Stimulated activated memory B cell treated with anti-CD40 and anti-IgM and Interleukin-4, amounts not matched to agents 10 μg/mL and 1 μg/mL and 100 μg/mL, for 72 hours (primary cell): ENCODE measurements around the gene PC.

Experiments
- ATAC-seq: fragments of 150-1000 bp; cut with Tn5 transposase; 2 replicates; pipeline ENCODE4 v1.10.0; 2021
- H3K27ac Mint-ChIP-seq: one replicate; pipeline ENCODE4 v1.8.0; 2022; ENCODE audit warnings: mild to moderate bottlenecking, mixed read lengths
- H3K27me3 Mint-ChIP-seq: one replicate; pipeline ENCODE4 v1.8.0; 2022; ENCODE audit warnings: mixed read lengths
- H3K36me3 Mint-ChIP-seq: one replicate; pipeline ENCODE4 v1.8.0; 2022; ENCODE audit warnings: mixed read lengths
- H3K4me1 Mint-ChIP-seq: one replicate; pipeline ENCODE4 v1.8.0; 2022; ENCODE audit warnings: mixed read lengths
- H3K4me3 Mint-ChIP-seq: one replicate; pipeline ENCODE4 v1.8.0; 2022; ENCODE audit warnings: mild to moderate bottlenecking, moderate library complexity, mixed read lengths
- H3K9me3 Mint-ChIP-seq: one replicate; pipeline ENCODE4 v1.8.0; 2022; ENCODE audit warnings: mixed read lengths

Gene PC

GRCh38 chr11:66891851-66892660 lies 66.1 kb downstream of the PC start:
- H3K4me1 Mint-ChIP-seq = peaks cover 10% of the 10 kb centered on the region
- no peaks in the 10 kb centered on the region for H3K36me3 Mint-ChIP-seq
- peaks cover 61% of the 10 kb centered on the region for H3K27me3 Mint-ChIP-seq
- H3K27ac Mint-ChIP-seq = no peak overlapping the region
- ATAC-seq = peak; percentile 84
- H3K9me3 Mint-ChIP-seq = no peaks in the 10 kb centered on the region
- H3K4me3 Mint-ChIP-seq = no peak overlapping the region

- Mint-ChIP-seq H3K4me3 (no peak overlapping the region), H3K27ac (no peak overlapping the region), H3K27me3 (peaks cover 69% of the 10 kb centered on the region), H3K9me3 (no peaks in the 10 kb centered on the region), H3K4me1 (peaks cover 10% of the 10 kb centered on the region), H3K36me3 (no peaks in the 10 kb centered on the region)
- no peak for ATAC-seq
Observed at GRCh38 chr11:66889960-66890359, 68.2 kb downstream of the PC start.

- no peak for ATAC-seq
- peaks cover 54% of the 10 kb centered on the region for H3K27me3 Mint-ChIP-seq
- H3K4me3 Mint-ChIP-seq = no peak overlapping the region
- no peaks in the 10 kb centered on the region for H3K36me3 Mint-ChIP-seq
- H3K4me1 Mint-ChIP-seq = peaks cover 11% of the 10 kb centered on the region
- H3K27ac Mint-ChIP-seq = no peak overlapping the region
- no peaks in the 10 kb centered on the region for H3K9me3 Mint-ChIP-seq
Observed at GRCh38 chr11:66888282-66888681, 69.9 kb downstream of the PC start.

- H3K36me3 Mint-ChIP-seq = no peaks in the 10 kb centered on the region
- peaks cover 52% of the 10 kb centered on the region for H3K27me3 Mint-ChIP-seq
- no peak for ATAC-seq
- no peak overlapping the region for H3K27ac Mint-ChIP-seq
- H3K4me3 Mint-ChIP-seq = no peak overlapping the region
- peaks cover 18% of the 10 kb centered on the region for H3K4me1 Mint-ChIP-seq
- no peaks in the 10 kb centered on the region for H3K9me3 Mint-ChIP-seq
Observed at GRCh38 chr11:66887526-66887925, 70.7 kb downstream of the PC start.

GRCh38 chr11:66886671-66887221 lies 71.4 kb downstream of the PC start:
- H3K27me3 Mint-ChIP-seq = peaks cover 52% of the 10 kb centered on the region
- no peak for ATAC-seq
- H3K4me3 Mint-ChIP-seq = no peak overlapping the region
- peaks cover 12% of the 10 kb centered on the region for H3K4me1 Mint-ChIP-seq
- H3K27ac Mint-ChIP-seq = no peak overlapping the region
- no peaks in the 10 kb centered on the region for H3K36me3 Mint-ChIP-seq
- no peaks in the 10 kb centered on the region for H3K9me3 Mint-ChIP-seq

- Mint-ChIP-seq H3K27ac (no peak overlapping the region), H3K27me3 (peaks cover 54% of the 10 kb centered on the region), H3K4me3 (no peak overlapping the region), H3K36me3 (no peaks in the 10 kb centered on the region), H3K9me3 (no peaks in the 10 kb centered on the region), H3K4me1 (peaks cover 10% of the 10 kb centered on the region)
- no peak for ATAC-seq
Observed at GRCh38 chr11:66885950-66886440, 72.2 kb downstream of the PC start.

GRCh38 chr11:66885469-66885868 lies 72.7 kb downstream of the PC start:
- Mint-ChIP-seq H3K27me3 (peaks cover 54% of the 10 kb centered on the region), H3K9me3 (no peaks in the 10 kb centered on the region), H3K4me3 (no peak overlapping the region), H3K36me3 (no peaks in the 10 kb centered on the region), H3K4me1 (peaks cover 10% of the 10 kb centered on the region), H3K27ac (no peak overlapping the region)
- ATAC-seq = no peak

GRCh38 chr11:66884443-66884842 lies 73.7 kb downstream of the PC start:
- Mint-ChIP-seq H3K4me3 (no peak overlapping the region), H3K9me3 (no peaks in the 10 kb centered on the region), H3K4me1 (peaks cover 10% of the 10 kb centered on the region), H3K27ac (no peak overlapping the region), H3K36me3 (no peaks in the 10 kb centered on the region), H3K27me3 (peaks cover 54% of the 10 kb centered on the region)
- no peak for ATAC-seq

- Mint-ChIP-seq H3K4me3 (no peak overlapping the region), H3K36me3 (no peaks in the 10 kb centered on the region), H3K4me1 (peaks cover 10% of the 10 kb centered on the region), H3K9me3 (no peaks in the 10 kb centered on the region), H3K27me3 (peaks cover 56% of the 10 kb centered on the region), H3K27ac (no peak overlapping the region)
- ATAC-seq = peak; percentile 69
Observed at GRCh38 chr11:66883016-66883965, 74.9 kb downstream of the PC start.

GRCh38 chr11:66882561-66883015 lies 75.6 kb downstream of the PC start:
- Mint-ChIP-seq H3K4me1 (peaks cover 10% of the 10 kb centered on the region), H3K4me3 (no peak overlapping the region), H3K9me3 (no peaks in the 10 kb centered on the region), H3K27me3 (peaks cover 53% of the 10 kb centered on the region), H3K27ac (no peak overlapping the region), H3K36me3 (no peaks in the 10 kb centered on the region)
- no peak for ATAC-seq

GRCh38 chr11:66881927-66882452 lies 76.2 kb downstream of the PC start:
- Mint-ChIP-seq H3K27ac (no peak overlapping the region), H3K9me3 (no peaks in the 10 kb centered on the region), H3K36me3 (no peaks in the 10 kb centered on the region), H3K4me3 (no peak overlapping the region), H3K4me1 (peaks cover 10% of the 10 kb centered on the region), H3K27me3 (peaks cover 47% of the 10 kb centered on the region)
- no peak for ATAC-seq

GRCh38 chr11:66881451-66881835 lies 76.7 kb downstream of the PC start:
- Mint-ChIP-seq H3K27me3 (peaks cover 45% of the 10 kb centered on the region), H3K27ac (no peak overlapping the region), H3K4me1 (peaks cover 10% of the 10 kb centered on the region), H3K36me3 (no peaks in the 10 kb centered on the region), H3K4me3 (no peak overlapping the region), H3K9me3 (no peaks in the 10 kb centered on the region)
- no peak for ATAC-seq

GRCh38 chr11:66880496-66881450 lies 77.4 kb downstream of the PC start:
- ATAC-seq = no peak
- peaks cover 45% of the 10 kb centered on the region for H3K27me3 Mint-ChIP-seq
- no peak overlapping the region for H3K27ac Mint-ChIP-seq
- peaks cover 10% of the 10 kb centered on the region for H3K4me1 Mint-ChIP-seq
- H3K36me3 Mint-ChIP-seq = no peaks in the 10 kb centered on the region
- H3K9me3 Mint-ChIP-seq = no peaks in the 10 kb centered on the region
- H3K4me3 Mint-ChIP-seq = no peak overlapping the region

GRCh38 chr11:66879999-66880398 lies 78.2 kb downstream of the PC start:
- no peak for ATAC-seq
- peaks cover 45% of the 10 kb centered on the region for H3K27me3 Mint-ChIP-seq
- H3K27ac Mint-ChIP-seq = no peak overlapping the region
- H3K4me3 Mint-ChIP-seq = no peak overlapping the region
- H3K9me3 Mint-ChIP-seq = no peaks in the 10 kb centered on the region
- H3K36me3 Mint-ChIP-seq = no peaks in the 10 kb centered on the region
- H3K4me1 Mint-ChIP-seq = peaks cover 10% of the 10 kb centered on the region
